HG03135 (cell line): ENCODE results near the gene JPH2.

Source experiments
- ATAC-seq: cut with Tn5 transposase; IDR thresholded peaks from one replicate; pipeline ENCODE4 v1.9.1; 2021; ENCODE audit warnings: mild to moderate bottlenecking, moderate library complexity; ENCODE audit not compliant: unreplicated experiment

Gene JPH2

DNA sequence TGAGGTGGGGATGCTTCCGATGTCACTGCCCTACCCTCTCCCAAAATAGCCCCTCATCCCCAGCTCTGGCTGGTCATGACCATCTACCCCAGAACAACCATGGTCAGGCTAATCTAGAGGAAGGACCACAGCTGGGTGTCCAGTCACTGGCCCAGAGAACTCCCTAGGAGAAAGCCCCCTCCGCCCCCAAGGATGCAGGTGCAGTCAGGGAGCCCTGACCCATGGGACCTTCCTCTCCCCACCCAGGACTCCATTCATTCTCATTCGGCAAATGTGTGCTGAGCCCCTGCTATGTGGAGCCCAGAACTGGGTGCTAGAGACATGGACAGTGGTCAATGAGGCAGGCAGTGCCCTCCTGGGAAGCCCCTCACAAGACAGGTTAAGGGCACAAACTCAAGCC is 60.5 kb downstream of the JPH2 start:
- no peak for ATAC-seq

GRCh38 chr20:44125332-44126127 is 61.5 kb downstream of the JPH2 start:
- ATAC-seq, result no peak

DNA sequence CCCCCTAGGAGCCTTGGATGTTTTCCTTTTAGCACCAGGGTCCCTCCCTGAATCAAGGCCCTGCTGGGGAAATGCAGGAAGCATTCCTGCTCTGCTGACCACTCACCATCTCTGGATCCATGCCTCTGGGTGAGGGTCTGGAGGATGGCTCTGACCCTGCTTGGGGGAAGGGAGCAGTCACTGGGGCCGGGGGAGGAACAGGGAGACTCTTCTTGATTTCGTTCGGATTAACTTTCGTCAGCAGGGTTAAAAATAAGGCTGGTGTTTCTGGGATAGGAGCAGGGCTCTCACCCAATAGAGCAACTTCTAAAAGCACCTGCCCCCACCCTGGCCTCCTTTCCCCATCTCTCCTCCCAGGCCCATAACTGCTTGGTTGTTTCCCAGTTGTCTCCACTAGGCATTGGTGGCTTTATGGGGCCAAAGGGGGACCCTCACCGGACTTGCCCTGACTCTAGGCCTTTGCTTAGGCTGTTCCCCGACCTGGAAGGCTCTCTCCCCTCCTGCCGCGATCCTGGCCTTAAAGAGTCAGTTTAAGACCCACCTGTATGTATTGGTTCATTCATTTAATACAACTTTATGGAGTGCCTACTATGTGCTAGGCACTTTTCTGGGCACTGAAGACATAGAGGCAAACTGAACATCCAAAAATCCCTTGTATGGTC is 63.0 kb downstream of the JPH2 start:
- no peak for ATAC-seq

GRCh38 chr20:44123251-44123650 is 63.7 kb downstream of the JPH2 start:
- ATAC-seq, result no peak

DNA sequence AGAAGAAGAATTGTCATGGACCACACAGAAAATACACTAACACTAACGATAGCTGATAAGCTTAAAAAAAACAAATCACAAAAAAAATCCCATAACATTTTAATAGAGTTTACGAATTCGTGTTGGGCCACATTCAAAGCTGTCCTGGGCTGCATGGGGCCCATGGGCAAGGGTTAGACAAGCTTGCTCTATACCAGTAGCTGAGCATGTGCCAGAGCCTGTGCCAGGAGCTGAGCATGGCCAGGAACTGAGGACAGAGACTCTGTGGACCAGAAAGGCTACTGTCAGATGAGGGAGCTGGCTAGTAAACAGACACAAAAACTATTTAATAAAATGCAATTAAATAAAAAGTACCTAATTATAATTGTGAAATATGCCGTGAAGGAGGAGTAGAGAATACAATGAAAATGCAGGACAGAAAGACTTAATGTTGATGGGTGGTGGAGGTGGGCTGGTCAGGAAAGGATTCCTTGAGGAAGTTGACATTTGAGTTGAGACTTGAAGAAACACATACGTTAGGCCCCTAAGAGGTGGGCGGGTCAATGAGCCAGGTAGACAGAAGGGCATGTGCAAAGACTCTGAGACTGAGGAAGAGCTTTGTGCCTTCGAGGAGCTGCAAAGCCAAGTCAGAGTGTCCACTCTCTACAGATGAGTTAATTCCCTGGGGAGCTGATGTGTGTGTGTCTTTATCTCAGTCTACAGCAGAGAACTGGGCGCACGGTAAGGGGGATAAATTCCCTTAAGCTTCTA is 66.1 kb downstream of the JPH2 start:
- ATAC-seq, result no peak

DNA sequence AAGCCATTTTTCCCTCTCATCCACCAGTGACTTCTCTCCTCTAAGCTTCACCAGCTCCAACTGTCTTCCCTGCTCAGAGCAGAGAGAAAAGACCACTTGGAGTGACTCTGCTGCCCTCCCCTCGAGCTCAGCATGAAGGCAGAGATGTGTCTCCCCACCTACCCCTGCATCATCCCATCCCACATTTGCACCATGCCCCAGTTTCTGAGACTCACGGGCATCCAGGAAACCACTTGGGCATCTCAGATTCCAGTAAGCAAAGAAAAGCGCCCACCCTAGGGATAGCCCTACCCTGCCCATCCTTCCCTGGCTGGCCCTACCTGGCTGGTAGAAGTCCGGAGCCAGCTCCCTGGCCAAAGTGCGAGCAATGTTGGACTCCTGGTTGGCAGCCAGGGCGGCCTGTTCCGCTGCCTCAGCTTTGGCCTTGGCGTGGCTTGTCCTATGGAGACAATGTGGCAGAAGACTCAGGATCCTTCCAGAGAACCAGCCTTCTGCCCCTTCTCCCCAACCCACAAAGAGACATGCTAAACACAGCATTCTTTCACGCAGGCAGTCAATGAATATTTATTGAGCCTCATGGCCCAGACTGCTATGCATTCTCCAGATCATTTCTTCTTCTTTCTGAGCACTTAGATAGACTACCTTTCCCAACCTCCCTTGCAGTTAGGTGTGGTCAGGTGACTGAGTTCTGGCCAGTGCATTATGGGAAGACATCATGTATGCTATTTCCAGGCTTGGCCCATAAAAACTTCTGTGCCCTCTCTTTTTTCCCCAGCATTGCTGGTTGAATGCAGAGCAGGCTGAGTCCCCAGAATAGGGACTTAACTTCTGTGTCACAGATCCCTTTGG is 68.6 kb downstream of the JPH2 start:
- ATAC-seq, result no peak

DNA sequence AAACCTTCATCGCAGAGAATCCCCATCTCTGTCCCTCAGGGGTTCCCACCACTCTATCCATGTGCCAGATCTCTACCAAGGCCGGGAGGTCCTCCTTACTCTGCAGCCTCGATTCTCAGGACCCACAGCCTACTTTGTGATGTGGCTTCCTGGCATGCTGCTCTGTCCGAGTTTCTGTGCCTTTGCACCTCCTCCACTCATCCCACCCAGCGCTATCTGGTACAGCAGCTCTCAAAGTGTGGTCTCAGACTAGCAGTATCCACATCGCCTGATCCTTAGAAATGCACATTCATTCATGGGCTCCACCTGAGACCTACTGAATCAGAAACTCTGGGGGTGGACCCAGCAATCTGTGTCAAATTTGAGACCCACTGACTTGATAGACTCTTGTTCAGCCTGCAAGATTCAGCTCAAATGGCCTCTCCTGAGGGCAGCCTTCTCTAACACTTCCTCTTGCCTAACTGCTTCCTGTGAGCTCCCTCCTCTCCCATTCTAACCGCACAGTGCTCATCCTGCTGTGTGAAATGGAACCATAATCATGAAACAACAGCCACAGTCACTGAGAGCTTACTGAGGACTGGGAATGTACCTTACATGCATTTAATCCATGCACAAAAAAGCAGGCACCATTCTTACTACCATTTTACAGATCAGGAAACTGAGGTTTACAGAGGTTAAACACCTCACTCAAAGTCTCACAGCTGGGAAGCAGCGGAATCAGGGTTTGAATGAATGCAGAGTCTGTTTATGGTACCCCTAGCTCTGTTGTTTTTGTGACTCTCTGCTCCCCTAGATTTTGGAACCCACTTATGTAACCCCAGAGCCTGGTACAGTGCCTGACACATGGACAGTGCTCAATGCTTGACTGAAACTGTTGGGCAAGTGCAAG is 69.4 kb downstream of the JPH2 start:
- no peak for ATAC-seq

DNA sequence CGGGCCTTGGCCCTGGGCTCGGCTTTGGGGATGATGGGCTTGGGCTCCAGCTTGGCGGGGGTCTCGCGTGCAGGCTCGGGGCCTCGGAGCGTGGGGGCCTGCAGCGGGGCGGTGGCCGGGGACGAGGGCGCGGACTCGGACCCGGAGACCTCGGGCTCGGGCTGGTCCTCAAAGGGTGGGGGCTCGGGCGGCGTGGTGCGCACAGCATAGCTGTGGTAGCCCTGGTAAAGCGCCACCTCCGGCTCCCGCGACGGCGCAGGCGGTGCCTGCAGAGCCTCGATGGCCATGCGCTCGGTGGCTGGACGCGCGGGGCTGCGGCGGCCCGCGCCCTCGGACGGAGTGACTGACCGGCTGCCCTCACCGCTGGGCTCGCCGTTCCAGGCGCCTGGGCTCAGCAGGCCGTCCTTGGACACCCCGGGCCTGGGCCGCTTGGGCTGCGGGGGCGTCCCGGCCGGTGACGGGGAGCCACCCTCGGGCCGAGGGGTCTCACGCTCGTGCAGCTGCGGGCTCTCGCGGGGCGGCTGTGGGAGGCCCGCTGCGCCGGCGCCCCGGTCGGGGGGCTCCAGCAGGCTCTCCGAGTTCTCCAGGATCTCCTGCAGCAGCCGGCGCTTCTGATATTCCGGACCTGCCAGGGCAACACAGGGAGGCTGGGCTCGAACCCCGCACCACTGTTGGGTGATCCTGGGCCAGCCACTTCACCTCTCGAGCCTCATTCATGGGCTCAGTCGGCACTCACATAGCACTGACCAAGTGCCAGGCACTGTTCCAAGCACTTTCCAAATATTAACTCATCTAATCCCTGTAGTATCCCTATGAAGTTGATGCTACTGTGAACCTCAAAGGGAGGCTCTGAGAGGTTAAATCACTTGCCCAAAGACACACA is 71.0 kb downstream of the JPH2 start:
- ATAC-seq, result no peak

- no peak for ATAC-seq
Measured at GRCh38 chr20:44115181-44115580, 71.8 kb downstream of the JPH2 start.

DNA sequence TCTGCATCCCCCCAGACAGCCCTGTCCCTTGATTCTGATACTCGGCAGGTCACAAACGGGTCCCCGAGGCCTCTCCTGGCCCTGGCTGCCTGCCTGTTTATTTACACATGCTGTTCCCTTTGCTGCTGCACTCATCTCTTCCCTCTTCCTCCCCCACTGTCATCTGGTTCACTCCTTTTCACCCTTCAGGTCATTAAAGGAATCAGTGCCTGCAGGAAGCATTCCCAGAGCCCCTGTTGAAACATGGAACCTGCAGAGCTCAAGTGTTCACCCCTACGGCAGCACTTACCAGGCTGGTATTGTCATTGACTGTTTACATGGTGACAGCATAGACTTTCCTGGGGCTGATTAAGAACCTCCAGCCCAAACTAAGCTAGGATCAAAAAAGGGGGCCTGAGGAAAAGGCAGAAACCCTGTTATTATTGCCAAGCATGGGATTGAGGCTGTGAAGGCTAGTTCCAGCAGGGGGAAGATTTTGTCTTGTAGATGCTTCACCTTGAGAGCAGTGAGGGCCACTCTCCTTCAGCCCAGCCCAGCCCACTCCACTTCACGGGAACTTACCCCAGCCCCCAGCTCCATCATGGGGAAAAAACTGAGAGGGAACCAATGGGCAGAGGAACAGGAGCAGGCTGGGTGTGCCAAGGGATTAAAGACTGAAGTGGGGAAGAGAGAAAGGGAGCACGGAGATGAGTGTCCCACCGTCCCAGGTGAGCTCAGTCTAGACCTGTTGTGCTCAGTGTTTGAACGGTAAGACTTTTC is 73.2 kb downstream of the JPH2 start:
- no peak for ATAC-seq

DNA sequence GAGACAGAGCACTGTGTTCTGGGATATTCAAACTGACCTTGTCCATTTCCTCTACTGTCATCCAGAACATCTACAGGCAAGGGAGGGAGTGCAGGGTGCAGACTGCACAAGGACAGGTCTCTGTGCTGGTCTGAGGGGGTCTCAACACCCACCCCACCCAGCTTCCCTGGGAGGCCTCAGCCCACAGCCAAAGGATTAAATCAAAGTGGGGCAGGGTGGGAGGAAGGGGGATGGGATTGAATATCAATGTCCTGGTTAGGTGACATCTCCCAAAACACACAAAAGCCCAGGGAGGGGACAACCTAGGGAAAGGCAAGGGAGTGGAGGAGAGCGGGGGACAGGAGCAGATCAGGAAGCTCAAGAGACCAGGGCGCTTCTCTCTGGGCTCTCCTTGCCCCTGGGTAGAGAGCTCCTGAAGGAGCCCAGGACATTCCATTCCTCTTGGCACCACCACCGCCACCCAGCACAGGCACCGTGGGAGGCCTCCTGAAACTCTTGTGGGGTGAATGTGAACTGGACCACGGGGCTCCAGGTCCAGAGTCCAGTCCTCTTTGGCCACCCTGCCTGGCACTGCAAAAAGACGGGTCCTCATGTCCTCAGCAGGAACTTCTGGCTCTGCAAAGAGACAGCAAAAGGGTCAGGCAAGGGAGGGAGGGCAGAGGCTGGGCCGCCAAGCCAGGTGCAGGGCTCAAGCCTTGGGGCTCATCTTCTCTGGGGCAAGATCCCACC is 73.9 kb downstream of the JPH2 start:
- ATAC-seq, result no peak

DNA sequence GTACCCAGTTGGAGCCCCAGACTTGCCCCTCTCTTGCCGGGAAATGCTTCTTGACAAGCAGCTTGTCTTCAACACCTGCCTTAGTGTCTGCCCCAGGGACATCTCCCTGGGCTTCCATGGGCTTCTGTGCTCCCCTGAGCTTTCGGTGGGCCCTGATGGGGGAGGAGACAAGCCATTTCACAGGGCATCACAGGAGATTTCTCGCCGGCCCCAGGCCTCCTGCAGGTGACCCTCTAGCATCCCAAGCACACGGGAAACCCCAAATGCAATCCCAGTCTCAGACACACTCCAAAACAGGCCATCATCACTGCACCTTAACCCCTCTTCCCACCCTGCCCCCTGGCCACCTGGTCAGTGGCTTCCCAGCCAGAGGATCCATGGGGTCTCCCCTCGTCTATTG is 74.5 kb downstream of the JPH2 start:
- ATAC-seq, result no peak

- ATAC-seq, result no peak
Measured at GRCh38 chr20:44111712-44112335, 75.2 kb downstream of the JPH2 start.

- no peak for ATAC-seq
Measured at GRCh38 chr20:44110816-44111568, 76.0 kb downstream of the JPH2 start.

- ATAC-seq, result no peak
Measured at GRCh38 chr20:44109951-44110361, 77.0 kb downstream of the JPH2 start.

DNA sequence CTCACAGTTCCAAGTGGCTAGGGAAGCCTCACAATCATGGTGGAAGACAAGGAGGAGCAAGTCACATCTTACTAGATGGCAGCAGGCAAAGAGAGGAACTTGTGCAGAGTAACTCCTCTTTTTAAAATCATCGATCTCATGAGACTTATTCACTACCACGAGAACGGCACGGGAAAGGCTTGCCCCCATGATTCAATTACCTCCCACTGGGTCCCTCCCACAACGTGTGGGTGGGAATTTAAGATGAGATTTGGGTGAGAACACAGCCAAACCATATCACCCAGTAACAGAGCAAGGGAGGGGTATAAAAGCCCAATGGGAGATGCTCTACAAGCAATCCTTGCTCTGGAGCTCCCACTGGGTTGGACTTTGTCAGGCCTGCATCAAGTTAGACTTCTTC is 80.4 kb downstream of the JPH2 start:
- ATAC-seq, result no peak
